Measurements from ENCODE around the gene TAOK1.

Gene TAOK1

DNA sequence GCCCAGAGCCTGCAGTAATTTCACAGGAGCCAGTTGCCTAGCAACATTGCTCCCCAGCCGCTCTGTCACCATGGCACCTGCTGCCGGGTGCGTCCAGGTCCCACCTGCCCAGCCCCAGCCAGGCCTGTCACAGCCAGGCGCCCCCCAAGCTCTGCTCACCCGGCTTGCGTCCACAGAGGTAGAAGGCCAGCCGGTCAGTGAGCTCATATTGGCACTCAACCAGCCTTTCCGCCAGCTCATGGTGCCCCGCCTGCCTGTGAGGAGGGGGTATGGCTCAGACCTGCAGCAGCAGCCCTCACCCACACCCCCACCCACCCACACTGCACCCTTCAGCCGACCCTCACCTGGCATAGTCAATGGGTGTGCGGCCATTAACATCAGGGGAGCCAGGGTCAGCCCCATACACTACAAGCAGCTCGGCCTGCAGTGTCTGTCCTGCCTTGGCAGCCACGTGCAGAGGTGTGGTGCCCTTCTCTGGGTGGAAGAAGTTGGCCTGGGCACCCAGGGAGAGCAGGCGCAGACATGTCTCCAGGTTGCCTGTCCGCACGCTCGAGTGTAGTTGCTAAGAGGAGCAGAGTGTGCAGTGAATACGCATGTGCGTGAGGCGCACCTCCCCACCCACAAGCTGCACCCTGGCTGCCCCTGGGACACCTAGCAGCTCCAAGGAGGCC is 191.6 kb downstream of the TAOK1 start:
- in situ Hi-C loops (cut with HindIII; ENCODE audit: low sequenced_read_pairs) = no loop called here

DNA sequence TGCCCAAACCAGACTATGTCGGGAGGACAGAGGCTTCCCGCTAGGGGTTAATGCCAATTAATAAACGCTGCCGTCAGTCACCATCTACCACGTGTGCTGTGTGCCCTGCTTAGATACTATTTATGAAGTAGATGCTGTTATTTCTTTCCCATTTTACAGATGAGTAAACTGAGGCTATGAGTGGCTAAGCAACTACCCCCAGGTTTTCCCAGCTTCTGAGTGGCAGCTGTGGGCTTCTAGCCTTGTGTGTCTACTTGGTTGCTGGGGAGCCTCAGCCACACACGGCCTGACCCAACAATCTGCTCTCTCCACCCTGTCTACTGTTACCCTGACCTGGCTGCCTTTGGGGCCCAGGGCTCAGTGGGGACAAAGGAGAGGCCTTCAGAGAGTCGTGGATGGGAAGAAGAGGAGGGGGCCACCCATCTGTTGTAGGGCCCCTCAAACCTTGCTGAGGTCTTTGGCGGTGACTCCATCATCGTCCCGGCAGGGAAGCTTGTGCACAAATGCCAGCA is 192.1 kb downstream of the TAOK1 start:
- in situ Hi-C loops (cut with HindIII; ENCODE audit: low sequenced_read_pairs) = no loop called here

DNA sequence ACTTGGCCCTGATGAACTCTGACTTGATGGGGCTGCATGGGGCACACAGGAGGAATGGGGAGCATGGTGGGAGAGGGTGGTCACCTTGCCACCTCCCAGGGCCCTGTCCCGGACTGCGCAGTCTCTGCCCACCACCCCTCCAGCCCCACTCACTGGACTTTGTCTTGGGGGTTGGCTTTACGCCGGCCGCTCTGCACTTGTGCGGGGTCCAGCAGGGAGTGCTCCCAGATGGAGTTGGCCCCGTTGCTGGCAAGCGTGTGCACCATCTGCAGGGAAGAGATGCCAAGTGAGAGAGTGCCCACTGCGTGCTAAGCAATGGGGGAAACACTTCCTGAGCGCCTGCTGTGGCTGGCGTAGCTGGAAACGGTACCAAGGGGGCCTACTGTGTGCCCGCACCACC is 192.6 kb downstream of the TAOK1 start:
- in situ Hi-C loops (cut with HindIII; ENCODE audit: low sequenced_read_pairs) = no loop called here

- in situ Hi-C loops (cut with HindIII; ENCODE audit: low sequenced_read_pairs) = no loop called here
Measured at GRCh38 chr17:29583324-29584248, 193.4 kb downstream of the TAOK1 start.

GRCh38 chr17:29584452-29585079 is 194.4 kb downstream of the TAOK1 start:
- in situ Hi-C loops (cut with HindIII; ENCODE audit: low sequenced_read_pairs) = no loop called here

GRCh38 chr17:29585080-29585751 is 195.1 kb downstream of the TAOK1 start:
- in situ Hi-C loops (cut with HindIII; ENCODE audit: low sequenced_read_pairs) = no loop called here

DNA sequence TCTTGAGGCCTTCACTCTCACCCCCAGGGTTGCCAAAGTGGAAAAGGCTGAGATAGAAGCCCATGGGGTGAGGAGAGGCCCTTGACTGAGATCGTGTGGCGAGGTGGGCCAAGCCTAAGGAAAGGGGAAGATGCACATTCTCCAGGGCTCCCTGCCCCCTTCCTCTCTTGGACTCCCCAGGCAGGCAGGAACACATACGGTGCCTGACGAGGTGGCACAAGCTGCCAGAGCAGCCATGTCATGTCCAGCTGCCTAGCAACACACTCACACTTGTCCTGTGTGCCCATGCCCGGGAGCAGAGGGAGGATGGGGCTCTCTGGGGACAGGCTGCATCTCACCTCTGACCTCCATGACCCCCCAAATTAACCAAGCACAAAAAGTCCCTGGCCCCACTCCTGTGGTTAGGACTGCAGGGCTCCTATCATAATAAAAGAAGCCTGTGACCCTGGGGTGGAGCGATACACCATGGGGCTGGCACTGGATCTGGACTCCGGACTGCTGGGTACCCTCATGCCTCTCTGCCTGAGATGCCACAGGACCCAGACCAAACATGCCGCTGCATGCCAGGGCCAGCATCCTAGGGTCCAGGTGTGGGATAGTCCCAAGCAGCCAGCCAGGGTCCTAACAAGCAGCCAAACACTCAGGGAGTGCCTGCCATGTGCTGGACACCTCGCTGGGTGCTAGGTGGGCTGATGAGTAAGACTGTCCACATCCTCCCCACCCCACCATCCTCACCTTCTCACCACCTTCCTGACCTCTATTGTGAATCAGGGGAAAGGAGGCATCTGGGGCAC is 196.7 kb downstream of the TAOK1 start:
- in situ Hi-C loops (cut with HindIII; ENCODE audit: low sequenced_read_pairs) = no loop called here

GRCh38 chr17:29587591-29587990 is 197.4 kb downstream of the TAOK1 start:
- in situ Hi-C loops (cut with HindIII; ENCODE audit: low sequenced_read_pairs) = no loop called here

GRCh38 chr17:29588017-29588561 is 197.9 kb downstream of the TAOK1 start:
- in situ Hi-C loops (cut with HindIII; ENCODE audit: low sequenced_read_pairs) = no loop called here

DNA sequence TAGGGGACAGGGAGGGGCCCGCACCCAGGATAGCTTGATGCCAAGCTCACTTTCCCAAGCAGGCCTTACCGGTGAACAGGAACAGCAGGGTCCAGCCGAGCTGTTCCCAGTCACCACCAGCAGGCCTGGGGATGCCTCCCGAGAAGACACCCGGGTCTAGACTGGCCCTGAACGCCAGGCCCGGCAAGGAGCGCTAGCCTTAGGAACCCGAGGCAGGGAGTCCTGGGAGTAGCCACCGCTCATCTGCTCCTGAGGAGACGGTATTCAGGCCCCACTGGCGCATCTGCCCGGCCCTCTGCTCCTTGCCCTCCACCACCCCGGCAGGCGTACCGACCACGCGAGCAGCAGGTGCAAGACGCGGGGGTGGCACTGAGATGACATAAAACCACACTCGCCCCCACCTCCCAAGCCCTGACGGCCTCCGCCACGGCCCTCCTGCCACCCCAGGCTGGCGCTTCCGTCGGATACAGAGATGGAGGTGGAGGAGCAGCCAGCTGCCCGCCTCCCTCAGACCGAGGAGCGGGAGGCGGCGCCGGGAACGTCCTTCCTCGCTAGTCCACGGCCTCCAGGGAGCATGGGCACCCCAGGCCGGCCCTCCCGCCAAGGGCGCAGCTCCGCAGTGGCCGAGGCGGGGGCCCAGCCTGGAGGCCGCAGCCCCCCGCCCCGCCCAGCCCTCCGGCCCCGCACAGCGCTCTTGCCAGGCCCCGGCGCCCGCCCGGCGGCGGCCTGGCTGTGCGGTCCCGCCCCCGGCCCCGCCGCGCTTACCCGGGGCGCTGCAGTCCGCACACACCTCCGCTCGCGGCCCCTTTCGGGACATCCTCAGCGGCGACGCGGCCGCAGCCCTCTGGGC is 198.6 kb downstream of the TAOK1 start:
- in situ Hi-C loops (cut with HindIII; ENCODE audit: low sequenced_read_pairs) = no loop called here

- in situ Hi-C loops (cut with HindIII; ENCODE audit: low sequenced_read_pairs) = no loop called here
Measured at GRCh38 chr17:29589524-29590410, 199.6 kb downstream of the TAOK1 start, which contains the start of gene GIT1. Gene GIT1 (minus strand): TSS chr17:29589648. CDS start chr17:29589378, 270 bp downstream.

GRCh38 chr17:29590411-29591145 is 200.4 kb downstream of the TAOK1 start:
- in situ Hi-C loops (cut with HindIII; ENCODE audit: low sequenced_read_pairs) = no loop called here

DNA sequence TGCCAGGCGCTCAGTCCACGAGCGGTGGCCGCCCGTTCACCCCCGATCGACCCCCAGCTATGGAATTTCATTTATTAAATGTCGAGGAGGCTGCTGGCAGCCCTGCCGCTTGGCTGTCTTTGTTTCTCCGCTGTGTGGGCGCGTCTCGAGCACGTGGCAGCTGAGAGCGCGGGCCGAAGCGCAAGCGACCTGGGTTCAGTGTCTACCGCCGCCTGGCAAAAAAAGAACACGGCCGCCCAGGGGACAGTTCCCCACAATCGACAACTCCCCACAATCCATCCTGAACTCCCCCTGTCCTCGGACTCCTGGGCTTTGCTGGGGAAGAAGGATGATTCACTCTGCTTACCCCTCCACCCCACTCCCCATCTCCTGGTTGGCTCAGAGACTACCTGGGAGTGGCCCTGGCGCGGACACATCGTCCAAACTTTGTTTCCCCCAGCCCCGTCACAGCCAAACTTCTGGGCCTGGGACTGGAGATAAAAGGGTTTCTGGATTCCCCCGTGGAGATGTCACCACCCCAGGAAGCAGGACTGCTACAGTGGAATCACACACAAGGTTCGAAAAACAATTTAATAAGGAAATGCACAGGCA is 201.1 kb downstream of the TAOK1 start:
- in situ Hi-C loops (cut with HindIII; ENCODE audit: low sequenced_read_pairs) = no loop called here

GRCh38 chr17:29591737-29592608 is 201.8 kb downstream of the TAOK1 start:
- in situ Hi-C loops (cut with HindIII; ENCODE audit: low sequenced_read_pairs) = no loop called here

DNA sequence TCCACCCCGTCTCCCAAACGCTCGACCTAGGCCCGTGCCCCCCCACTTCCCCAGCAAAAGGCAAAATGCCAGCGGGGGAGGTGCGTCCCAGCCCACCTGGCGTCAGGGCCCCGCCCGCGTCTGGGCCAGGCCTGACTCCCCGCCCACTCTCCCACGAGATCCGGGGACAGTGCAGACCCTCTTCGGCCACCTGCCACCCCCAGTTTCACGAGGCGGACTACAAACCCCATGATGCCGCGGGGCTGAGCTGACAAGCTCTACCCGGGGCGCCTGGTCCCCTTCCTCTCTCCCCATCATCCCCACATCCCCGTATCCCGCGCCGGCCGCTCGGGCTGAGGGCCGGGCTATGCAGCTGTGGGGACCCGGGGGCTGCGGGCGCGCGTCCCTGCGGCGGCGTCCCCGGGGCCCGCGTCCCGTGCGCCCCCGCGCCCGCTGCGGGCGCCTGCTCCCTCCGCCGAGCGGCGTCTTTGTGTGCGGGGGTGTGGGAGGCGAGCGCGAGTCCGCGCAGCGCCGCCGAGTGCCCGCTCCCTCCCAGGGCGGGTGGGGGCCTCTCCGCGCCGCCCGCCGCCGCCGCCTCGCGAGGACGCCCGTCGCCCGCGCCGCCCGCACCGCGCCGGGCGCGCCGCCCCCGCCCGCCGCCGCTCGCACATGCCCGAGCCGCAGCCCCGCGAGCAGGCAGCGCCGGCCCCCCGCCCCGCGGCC is 202.8 kb downstream of the TAOK1 start, which contains the start of gene ANKRD13B:
Gene ANKRD13B, plus strand, starts transcription at position 283 of the 702 bp plus-strand sequence. CDS start 490 bp downstream, outside the sequence.
- in situ Hi-C loops (cut with HindIII; ENCODE audit: low sequenced_read_pairs) = no loop called here

Data from DLD1 (cell line).